ENCODE results near the gene SLX4IP.

The SLX4IP gene

GRCh38 chr20:10661261-10661660 lies 226.2 kb downstream of the SLX4IP start:
- TF ChIP-seq EZH2 (IDR thresholded peaks at IDR 0.05), result no peak
- no peak for TF ChIP-seq POLR2AphosphoS5 (IDR thresholded peaks at IDR 0.05; ENCODE audit: borderline replicate concordance, low read depth, low read length)
- no peak for TF ChIP-seq FOXP2 (optimal IDR thresholded peaks at IDR 0.05; ENCODE audit: control extremely low read depth, extremely low read length, insufficient read depth)
- DNase-seq (ENCODE audit: low read depth, low spot score), result no peak
- Histone ChIP-seq H3K9me3 (ENCODE audit: low read depth, low read length) (no peaks in the 10 kb centered on the region), H3K27ac (no peak overlapping the region), H3K36me3 (ENCODE audit: insufficient read depth, low read length) (peaks cover 4% of the 10 kb centered on the region; the same call in 1 of the 2 replicates), H3K9ac (ENCODE audit: insufficient read length) (no peak overlapping the region), H3K4me3 (no peak overlapping the region)

- H3K36me3 ChIP-seq (ENCODE audit: insufficient read depth, low read length), result peaks cover 4% of the 10 kb centered on the region; the same call in 1 of the 2 replicates
- no peak overlapping the region for H3K4me3 ChIP-seq
- no peak overlapping the region for H3K9ac ChIP-seq (ENCODE audit: insufficient read length)
- no peak overlapping the region for H3K27ac ChIP-seq
- H3K9me3 ChIP-seq (ENCODE audit: low read depth, low read length), result no peaks in the 10 kb centered on the region
- no peak for TF ChIP-seq FOXP2 (optimal IDR thresholded peaks at IDR 0.05; ENCODE audit: control extremely low read depth, extremely low read length, insufficient read depth)
- no peak for TF ChIP-seq POLR2AphosphoS5 (IDR thresholded peaks at IDR 0.05; ENCODE audit: borderline replicate concordance, low read depth, low read length)
- TF ChIP-seq EZH2 (IDR thresholded peaks at IDR 0.05), result no peak
- DNase-seq (ENCODE audit: low read depth, low spot score), result no peak
Observed at GRCh38 chr20:10662151-10662550, 227.0 kb downstream of the SLX4IP start.

GRCh38 chr20:10662661-10663458 lies 227.8 kb downstream of the SLX4IP start:
- no peak overlapping the region for H3K9ac ChIP-seq (ENCODE audit: insufficient read length)
- no peak overlapping the region for H3K27ac ChIP-seq
- H3K9me3 ChIP-seq (ENCODE audit: low read depth, low read length), result no peaks in the 10 kb centered on the region
- TF ChIP-seq FOXP2 (optimal IDR thresholded peaks at IDR 0.05; ENCODE audit: control extremely low read depth, extremely low read length, insufficient read depth), result no peak
- no peak for TF ChIP-seq EZH2 (IDR thresholded peaks at IDR 0.05)
- TF ChIP-seq POLR2AphosphoS5 (IDR thresholded peaks at IDR 0.05; ENCODE audit: borderline replicate concordance, low read depth, low read length), result no peak
- peaks cover 4% of the 10 kb centered on the region; the same call in 1 of the 2 replicates for H3K36me3 ChIP-seq (ENCODE audit: insufficient read depth, low read length)
- DNase-seq (ENCODE audit: low read depth, low spot score), result no peak
- no peak overlapping the region for H3K4me3 ChIP-seq

GRCh38 chr20:10663756-10664155 lies 228.7 kb downstream of the SLX4IP start:
- Histone ChIP-seq H3K9ac (ENCODE audit: insufficient read length) (no peak overlapping the region), H3K27ac (no peak overlapping the region), H3K36me3 (ENCODE audit: insufficient read depth, low read length) (peaks cover 4% of the 10 kb centered on the region; the same call in 1 of the 2 replicates), H3K9me3 (ENCODE audit: low read depth, low read length) (no peaks in the 10 kb centered on the region), H3K4me3 (no peak overlapping the region)
- TF ChIP-seq FOXP2 (optimal IDR thresholded peaks at IDR 0.05; ENCODE audit: control extremely low read depth, extremely low read length, insufficient read depth), result no peak
- no peak for TF ChIP-seq EZH2 (IDR thresholded peaks at IDR 0.05)
- TF ChIP-seq POLR2AphosphoS5 (IDR thresholded peaks at IDR 0.05; ENCODE audit: borderline replicate concordance, low read depth, low read length), result no peak
- no peak for DNase-seq (ENCODE audit: low read depth, low spot score)

- Histone ChIP-seq H3K9me3 (ENCODE audit: low read depth, low read length) (no peaks in the 10 kb centered on the region), H3K4me3 (no peak overlapping the region), H3K27ac (no peak overlapping the region), H3K36me3 (ENCODE audit: insufficient read depth, low read length) (peaks cover 4% of the 10 kb centered on the region; the same call in 1 of the 2 replicates), H3K9ac (ENCODE audit: insufficient read length) (no peak overlapping the region)
- no peak for TF ChIP-seq POLR2AphosphoS5 (IDR thresholded peaks at IDR 0.05; ENCODE audit: borderline replicate concordance, low read depth, low read length)
- TF ChIP-seq EZH2 (IDR thresholded peaks at IDR 0.05), result no peak
- no peak for TF ChIP-seq FOXP2 (optimal IDR thresholded peaks at IDR 0.05; ENCODE audit: control extremely low read depth, extremely low read length, insufficient read depth)
- DNase-seq (ENCODE audit: low read depth, low spot score), result no peak
Observed at GRCh38 chr20:10665027-10665561, 230.0 kb downstream of the SLX4IP start.

- Histone ChIP-seq H3K27ac (no peak overlapping the region), H3K36me3 (ENCODE audit: insufficient read depth, low read length) (peaks cover 4% of the 10 kb centered on the region; the same call in 1 of the 2 replicates), H3K4me3 (no peak overlapping the region), H3K9ac (ENCODE audit: insufficient read length) (no peak overlapping the region), H3K9me3 (ENCODE audit: low read depth, low read length) (no peaks in the 10 kb centered on the region)
- TF ChIP-seq FOXP2 (optimal IDR thresholded peaks at IDR 0.05; ENCODE audit: control extremely low read depth, extremely low read length, insufficient read depth) (no peak), POLR2AphosphoS5 (IDR thresholded peaks at IDR 0.05; ENCODE audit: borderline replicate concordance, low read depth, low read length) (no peak), EZH2 (IDR thresholded peaks at IDR 0.05) (no peak)
- no peak for DNase-seq (ENCODE audit: low read depth, low spot score)
Observed at GRCh38 chr20:10665791-10666190, 230.7 kb downstream of the SLX4IP start.

GRCh38 chr20:10666221-10667076 lies 231.3 kb downstream of the SLX4IP start:
- Histone ChIP-seq H3K36me3 (ENCODE audit: insufficient read depth, low read length) (peaks cover under 1% of the 10 kb centered on the region; the same call in 1 of the 2 replicates), H3K9ac (ENCODE audit: insufficient read length) (no peak overlapping the region), H3K4me3 (no peak overlapping the region), H3K27ac (no peak overlapping the region), H3K9me3 (ENCODE audit: low read depth, low read length) (no peaks in the 10 kb centered on the region)
- TF ChIP-seq POLR2AphosphoS5 (IDR thresholded peaks at IDR 0.05; ENCODE audit: borderline replicate concordance, low read depth, low read length), result no peak
- TF ChIP-seq EZH2 (IDR thresholded peaks at IDR 0.05), result no peak
- no peak for TF ChIP-seq FOXP2 (optimal IDR thresholded peaks at IDR 0.05; ENCODE audit: control extremely low read depth, extremely low read length, insufficient read depth)
- DNase-seq (ENCODE audit: low read depth, low spot score), result no peak

- no peaks in the 10 kb centered on the region for H3K9me3 ChIP-seq (ENCODE audit: low read depth, low read length)
- TF ChIP-seq EZH2 (IDR thresholded peaks at IDR 0.05) (no peak), FOXP2 (optimal IDR thresholded peaks at IDR 0.05; ENCODE audit: control extremely low read depth, extremely low read length, insufficient read depth) (no peak), POLR2AphosphoS5 (IDR thresholded peaks at IDR 0.05; ENCODE audit: borderline replicate concordance, low read depth, low read length) (no peak)
- H3K4me3 ChIP-seq, result no peak overlapping the region
- no peak overlapping the region for H3K9ac ChIP-seq (ENCODE audit: insufficient read length)
- no peak overlapping the region for H3K27ac ChIP-seq
- H3K36me3 ChIP-seq (ENCODE audit: insufficient read depth, low read length), result no peaks in the 10 kb centered on the region; the same call in 1 of the 2 replicates
- DNase-seq (ENCODE audit: low read depth, low spot score), result no peak
Observed at GRCh38 chr20:10667077-10667401, 231.9 kb downstream of the SLX4IP start.

Data from SK-N-MC (cell line).